ENCODE measurements around the gene HIGD1C.
"Not testable (repeated sequence)": the region's sequence is repeated elsewhere in the genome, so short reads cannot be mapped to it uniquely, and the experiment has no call there.

HIGD1C gene

GRCh38 chr12:50952510-50952909, at the start of gene HIGD1C:
Gene HIGD1C, plus strand, starts transcription at chr12:50952544. Its CDS starts 1,455 bp downstream, at chr12:50953999.
- no peak for DNase-seq

GRCh38 chr12:50908479-50908878, 43.9 kb upstream of the HIGD1C start:
- DNase-seq: not testable (repeated sequence)

- not testable (repeated sequence) for DNase-seq
Observed at GRCh38 chr12:50912361-50912760, 40.0 kb upstream of the HIGD1C start.

- DNase-seq: no peak
Observed at GRCh38 chr12:50913224-50913623, 39.1 kb upstream of the HIGD1C start.

- DNase-seq: no peak
Observed at GRCh38 chr12:50914872-50915484, 37.4 kb upstream of the HIGD1C start.

GRCh38 chr12:50916292-50916691, 36.1 kb upstream of the HIGD1C start:
- no peak for DNase-seq

- no peak for DNase-seq
Observed at GRCh38 chr12:50918584-50919316, 33.6 kb upstream of the HIGD1C start.

- DNase-seq: no peak
Observed at GRCh38 chr12:50922820-50923219, 29.5 kb upstream of the HIGD1C start.

GRCh38 chr12:50923361-50924130, 28.8 kb upstream of the HIGD1C start:
- DNase-seq: no peak

- DNase-seq: no peak
Observed at GRCh38 chr12:50924131-50924438, 28.3 kb upstream of the HIGD1C start.

- no peak for DNase-seq
Observed at GRCh38 chr12:50924439-50925341, 27.7 kb upstream of the HIGD1C start.

GRCh38 chr12:50925342-50925651, 27.0 kb upstream of the HIGD1C start:
- DNase-seq: no peak

- no peak for DNase-seq
Observed at GRCh38 chr12:50925920-50926319, 26.4 kb upstream of the HIGD1C start.

- no peak for DNase-seq
Observed at GRCh38 chr12:50926415-50926814, 25.9 kb upstream of the HIGD1C start.

GRCh38 chr12:50926932-50927331, 25.4 kb upstream of the HIGD1C start:
- DNase-seq: not testable (repeated sequence)

- DNase-seq: no peak
Observed at GRCh38 chr12:50927356-50927755, 25.0 kb upstream of the HIGD1C start.

- DNase-seq: no peak
Observed at GRCh38 chr12:50927766-50928224, 24.5 kb upstream of the HIGD1C start.

- DNase-seq: no peak
Observed at GRCh38 chr12:50928392-50928791, 24.0 kb upstream of the HIGD1C start.

GRCh38 chr12:50929831-50930230, 22.5 kb upstream of the HIGD1C start:
- DNase-seq: no peak

GRCh38 chr12:50930477-50930876, 21.9 kb upstream of the HIGD1C start:
- DNase-seq: not testable (repeated sequence)

- no peak for DNase-seq
Observed at GRCh38 chr12:50932787-50933280, 19.5 kb upstream of the HIGD1C start.

GRCh38 chr12:50933459-50934124, 18.8 kb upstream of the HIGD1C start:
- DNase-seq: no peak
